Smooth muscle cell (in vitro differentiated cells): Measurements from ENCODE around the gene BAZ1B. TPM values are rescaled to one million over a fixed set of nuclear protein-coding genes. Genes with fewer than 3 reads are reported as not detected.

Experiments used
- DNase-seq: peaks from one replicate; lab custom pipeline; 2025; ENCODE audit not compliant: unreplicated experiment; lab: John Stamatoyannopoulos, UW
- H2AFZ ChIP-seq: fragments of 200-600 bp; sonication (generic); 2 replicates; pipeline ENCODE4 v1.6.0; 2016; ENCODE audit warnings: antibody characterized with exemption, low read depth, mild to moderate bottlenecking
- H3F3A ChIP-seq: fragments of 200-600 bp; sonication (generic); 2 replicates; pipeline ENCODE4 v1.6.0; 2017; ENCODE audit warnings: antibody characterized with exemption, low read depth
- H3K27ac ChIP-seq: fragments of 200-600 bp; sonication (generic); 2 replicates; pipeline ENCODE4 v1.5.1; 2016; ENCODE audit warnings: low read depth, mild to moderate bottlenecking
- H3K27me3 ChIP-seq: fragments of 200-600 bp; sonication (generic); 2 replicates; pipeline ENCODE4 v1.6.1; 2016; ENCODE audit warnings: low read depth, mild to moderate bottlenecking
- H3K36me3 ChIP-seq: fragments of 200-600 bp; sonication (generic); 2 replicates; pipeline ENCODE4 v1.5.1; 2016; ENCODE audit warnings: low read depth
- H3K4me1 ChIP-seq: fragments of 200-600 bp; sonication (generic); 2 replicates; pipeline ENCODE4 v1.5.1; 2016; ENCODE audit warnings: low read depth
- H3K4me2 ChIP-seq: fragments of 200-600 bp; sonication (generic); 2 replicates; pipeline ENCODE4 v1.6.0; 2016; ENCODE audit warnings: mild to moderate bottlenecking
- H3K4me3 ChIP-seq: fragments of 200-600 bp; sonication (generic); 2 replicates; pipeline ENCODE4 v1.5.1; 2016; ENCODE audit warnings: mild to moderate bottlenecking
- H3K79me2 ChIP-seq: fragments of 200-600 bp; sonication (generic); 2 replicates; pipeline ENCODE4 v1.6.0; 2016; ENCODE audit warnings: low read depth, mild to moderate bottlenecking
- H3K9ac ChIP-seq: fragments of 200-600 bp; sonication (generic); 2 replicates; pipeline ENCODE4 v1.6.0; 2016; ENCODE audit warnings: low read depth
- H3K9me3 ChIP-seq: fragments of 200-600 bp; sonication (generic); replicated peaks from 2 replicates; pipeline ENCODE4 v1.5.1; 2016; ENCODE audit warnings: low read depth
- H4K20me1 ChIP-seq: fragments of 200-600 bp; sonication (generic); 2 replicates; pipeline ENCODE4 v1.6.0; 2016; ENCODE audit warnings: low read depth
- CTCF ChIP-seq: fragments of 200-600 bp; sonication (generic); IDR thresholded peaks from 2 replicates; pipeline ENCODE4 v1.5.1; 2017; ENCODE audit warnings: borderline replicate concordance, mild to moderate bottlenecking, antibody characterized with exemption; ENCODE audit not compliant: insufficient read depth, poor library complexity, severe bottlenecking
- WGBS: methylation state at CpG from one replicate; pipeline ENCODE4 v1.1.7; 2016; ENCODE audit warnings: low lambda C conversion rate; 5-methylcytosine and 5-hydroxymethylcytosine counted together
- polyA plus RNA-seq: library from polyadenylated mRNA; unstranded; fragments of >200 nt; fragmentation: Nextera tagmentation; extraction: Ambion mirVana; gene quantifications from 2 replicates; pipeline ENCODE4 v1.2.1, GENCODE V29; 2016
- total RNA-seq: library from RNA; depleted of rRNA; stranded (reverse); fragments of >200 nt; gene quantifications from 2 replicates; pipeline ENCODE4 v1.2.3, GENCODE V29; 2014

The BAZ1B gene
- total and polyA plus RNA-seq, 2 experiments from 2014 or later, result 20.1 to 43.9 TPM

GRCh38 chr7:73518470-73518869, 3.6 kb downstream of the BAZ1B start:
- H3K4me3 ChIP-seq, result no peak overlapping the region
- no peaks in the 10 kb centered on the region for H3K9me3 ChIP-seq
- peaks cover 14% of the 10 kb centered on the region for H3F3A ChIP-seq
- DNase-seq, result no peak
- H3K4me1 ChIP-seq, result peaks cover 23% of the 10 kb centered on the region
- H3K27me3 ChIP-seq, result no peaks in the 10 kb centered on the region
- peak overlapping the region; percentile 98 for H3K4me2 ChIP-seq
- H3K79me2 ChIP-seq, result peaks cover 83% of the 10 kb centered on the region
- no peak overlapping the region for H2AFZ ChIP-seq
- no peak overlapping the region for H3K27ac ChIP-seq
- H3K9ac ChIP-seq, result no peak overlapping the region
- 93% methylated on average over 5 of the region's 5 CpGs for WGBS
- H3K36me3 ChIP-seq, result peaks cover 7% of the 10 kb centered on the region
- H4K20me1 ChIP-seq, result peaks cover 72% of the 10 kb centered on the region
- TF ChIP-seq CTCF, result no peak

GRCh38 chr7:73517241-73517995, 4.7 kb downstream of the BAZ1B start:
- TF ChIP-seq CTCF, result no peak
- 93% methylated on average over 6 of the region's 6 CpGs for WGBS

DNA sequence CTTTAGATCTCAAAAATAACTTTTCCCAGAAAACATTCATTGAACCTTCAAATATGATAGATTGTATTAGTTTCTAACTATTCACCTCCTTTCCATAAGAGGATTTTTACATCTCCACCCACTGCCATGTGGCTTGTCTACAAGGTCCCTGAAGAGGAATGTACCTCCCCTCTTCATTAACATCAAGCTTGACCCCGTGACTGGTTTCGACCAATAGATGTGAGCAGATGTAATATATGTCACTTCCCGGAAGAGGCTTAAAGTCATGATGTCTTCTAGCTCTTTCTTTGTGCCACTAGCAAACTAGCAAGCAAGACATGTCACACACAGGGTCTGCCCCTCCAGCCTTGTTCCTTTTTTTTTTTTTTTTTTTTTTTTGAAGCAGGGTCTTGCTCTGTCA, 6.9 kb downstream of the BAZ1B start:
- H3K4me2 ChIP-seq, result no peak overlapping the region
- TF ChIP-seq CTCF, result no peak
- no peaks in the 10 kb centered on the region for H3K27me3 ChIP-seq
- H3K4me3 ChIP-seq, result no peak overlapping the region
- H2AFZ ChIP-seq, result no peak overlapping the region
- H3K9me3 ChIP-seq, result no peaks in the 10 kb centered on the region
- peaks cover 7% of the 10 kb centered on the region for H3K36me3 ChIP-seq
- H3K79me2 ChIP-seq, result peaks cover 100% of the 10 kb centered on the region
- H3K4me1 ChIP-seq, result peaks cover 18% of the 10 kb centered on the region
- DNase-seq, result no peak
- H3K9ac ChIP-seq, result no peak overlapping the region
- WGBS, result 99% methylated on average over 3 of the region's 3 CpGs
- peaks cover 98% of the 10 kb centered on the region for H4K20me1 ChIP-seq
- H3F3A ChIP-seq, result peaks cover 10% of the 10 kb centered on the region
- no peak overlapping the region for H3K27ac ChIP-seq

More at GRCh38 chr7:73517241-73517995, 4.7 kb downstream of the BAZ1B start:
- Histone ChIP-seq H3K4me2 (no peak overlapping the region), H4K20me1 (peaks cover 83% of the 10 kb centered on the region), H3K9ac (no peak overlapping the region), H3K4me3 (no peak overlapping the region), H3F3A (peaks cover 14% of the 10 kb centered on the region), H3K36me3 (peaks cover 7% of the 10 kb centered on the region), H3K27ac (no peak overlapping the region), H3K9me3 (no peaks in the 10 kb centered on the region), H3K79me2 (peaks cover 93% of the 10 kb centered on the region), H3K4me1 (peaks cover 23% of the 10 kb centered on the region), H2AFZ (no peak overlapping the region), H3K27me3 (no peaks in the 10 kb centered on the region)
- no peak for DNase-seq
